ENCODE data around the gene RGS9.

DNA sequence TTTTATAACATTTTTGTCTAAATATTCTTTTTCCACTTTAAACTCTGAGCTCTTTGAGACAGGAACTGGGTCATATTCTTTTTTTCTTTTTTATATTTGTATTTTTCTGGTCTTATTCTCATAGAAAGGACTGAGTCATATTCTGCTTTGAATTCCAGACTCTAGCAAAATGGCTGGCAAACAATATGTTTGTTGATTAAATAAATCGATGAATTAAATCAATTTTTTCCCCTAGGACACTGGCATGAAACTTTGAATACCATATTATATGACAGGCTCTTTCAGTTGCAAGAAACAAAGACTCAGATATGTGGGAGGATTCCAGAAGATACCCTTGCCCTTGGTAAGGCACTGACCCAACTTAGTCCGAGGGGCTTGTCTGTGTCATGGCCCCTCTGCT, 3.1 kb upstream of the RGS9 start:
- TF ChIP-seq POLR2AphosphoS5 (IDR thresholded peaks at IDR 0.05), result no peak
- TF ChIP-seq, protein P1, sequence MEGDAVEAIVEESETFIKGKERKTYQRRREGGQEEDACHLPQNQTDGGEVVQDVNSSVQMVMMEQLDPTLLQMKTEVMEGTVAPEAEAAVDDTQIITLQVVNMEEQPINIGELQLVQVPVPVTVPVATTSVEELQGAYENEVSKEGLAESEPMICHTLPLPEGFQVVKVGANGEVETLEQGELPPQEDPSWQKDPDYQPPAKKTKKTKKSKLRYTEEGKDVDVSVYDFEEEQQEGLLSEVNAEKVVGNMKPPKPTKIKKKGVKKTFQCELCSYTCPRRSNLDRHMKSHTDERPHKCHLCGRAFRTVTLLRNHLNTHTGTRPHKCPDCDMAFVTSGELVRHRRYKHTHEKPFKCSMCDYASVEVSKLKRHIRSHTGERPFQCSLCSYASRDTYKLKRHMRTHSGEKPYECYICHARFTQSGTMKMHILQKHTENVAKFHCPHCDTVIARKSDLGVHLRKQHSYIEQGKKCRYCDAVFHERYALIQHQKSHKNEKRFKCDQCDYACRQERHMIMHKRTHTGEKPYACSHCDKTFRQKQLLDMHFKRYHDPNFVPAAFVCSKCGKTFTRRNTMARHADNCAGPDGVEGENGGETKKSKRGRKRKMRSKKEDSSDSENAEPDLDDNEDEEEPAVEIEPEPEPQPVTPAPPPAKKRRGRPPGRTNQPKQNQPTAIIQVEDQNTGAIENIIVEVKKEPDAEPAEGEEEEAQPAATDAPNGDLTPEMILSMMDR (IDR thresholded peaks at IDR 0.05), result no peak

Data from stomach (tissue), 4 donors.